ENCODE measurements around the gene SCGB3A1.

The SCGB3A1 gene

DNA sequence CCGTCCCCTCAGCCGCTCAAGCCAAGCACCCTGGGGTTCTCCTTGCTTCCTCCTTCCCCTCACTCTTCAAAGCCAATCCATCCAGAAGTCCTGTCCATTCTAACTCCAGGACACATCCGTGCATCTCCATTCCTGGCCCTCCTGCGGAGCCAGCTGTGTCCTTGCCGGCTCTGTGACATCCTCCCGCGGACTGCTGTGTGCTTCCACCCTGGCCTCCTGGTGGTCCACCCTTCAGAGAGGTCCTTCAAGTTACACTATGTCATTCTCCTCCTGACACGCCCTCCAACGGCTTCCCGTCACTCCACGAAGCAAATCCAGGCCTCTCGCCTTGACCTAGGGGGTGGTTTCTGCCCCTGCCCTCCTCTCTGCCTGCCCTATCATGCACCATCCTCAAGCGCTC, 13.0 kb upstream of the SCGB3A1 start:
- no peak for DNase-seq (ENCODE audit: low read depth in 2 of 2)

DNA sequence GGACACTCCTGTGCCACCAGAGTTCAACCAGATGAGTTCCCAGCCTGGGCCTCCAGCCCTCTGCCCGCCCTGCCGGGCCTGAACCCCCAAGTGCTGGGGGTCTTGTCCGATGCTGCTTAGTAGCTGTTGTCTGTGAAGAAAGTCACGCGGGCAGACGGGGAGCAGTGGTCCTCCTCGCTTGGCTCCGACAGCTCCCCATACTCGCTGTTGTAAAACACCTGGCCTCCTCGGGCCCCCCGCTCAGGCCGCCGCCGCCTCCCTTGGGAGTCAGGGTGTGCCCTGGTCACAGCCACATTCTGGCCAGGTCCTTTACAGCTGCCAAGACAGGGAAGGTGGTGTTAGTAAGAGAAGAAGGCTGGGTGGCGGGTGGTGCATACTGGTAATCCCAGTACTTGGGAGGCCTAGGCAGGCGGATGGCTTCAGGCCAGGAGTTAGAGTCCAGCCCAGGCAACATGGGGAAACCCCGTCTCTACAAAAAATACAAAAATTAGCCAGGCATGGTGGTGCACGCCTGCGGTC, 11.8 kb upstream of the SCGB3A1 start:
- no peak for DNase-seq (ENCODE audit: low read depth in 2 of 2)

DNA sequence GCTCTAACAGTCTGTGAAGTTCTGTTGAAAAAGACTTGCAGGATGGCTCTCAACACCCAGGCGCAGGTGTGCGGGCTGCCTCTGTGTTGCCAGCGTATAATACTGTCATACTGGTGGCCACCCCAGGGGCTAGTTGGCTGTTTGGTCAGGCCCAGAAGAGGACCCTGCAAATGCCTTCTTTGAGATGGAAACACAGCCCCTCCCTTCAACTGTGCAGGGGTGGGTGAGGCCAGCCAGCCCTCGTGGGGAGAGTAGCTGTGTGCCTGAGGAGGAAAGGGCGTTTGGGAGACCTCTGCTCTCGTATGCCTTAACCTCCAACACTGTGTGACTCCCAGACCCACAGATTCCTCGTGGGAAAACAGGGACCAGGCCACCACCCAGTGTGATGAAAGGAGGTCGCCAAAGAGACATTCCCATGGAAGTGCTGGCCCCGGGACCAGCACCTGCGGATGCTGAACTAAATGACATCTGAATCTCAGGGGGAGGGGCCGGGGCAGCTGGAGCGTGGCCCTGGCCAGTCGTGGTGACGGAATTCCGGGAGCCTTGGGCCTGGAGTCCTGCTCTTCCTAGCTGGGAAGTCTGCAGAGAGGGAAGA, 11.3 kb upstream of the SCGB3A1 start:
- DNase-seq (ENCODE audit: low read depth in 2 of 2), result no peak

- no peak for DNase-seq (ENCODE audit: low read depth in 2 of 2)
These were observed 10.5 kb upstream of the SCGB3A1 start for GRCh38 chr5:180601591-180602480.

DNA sequence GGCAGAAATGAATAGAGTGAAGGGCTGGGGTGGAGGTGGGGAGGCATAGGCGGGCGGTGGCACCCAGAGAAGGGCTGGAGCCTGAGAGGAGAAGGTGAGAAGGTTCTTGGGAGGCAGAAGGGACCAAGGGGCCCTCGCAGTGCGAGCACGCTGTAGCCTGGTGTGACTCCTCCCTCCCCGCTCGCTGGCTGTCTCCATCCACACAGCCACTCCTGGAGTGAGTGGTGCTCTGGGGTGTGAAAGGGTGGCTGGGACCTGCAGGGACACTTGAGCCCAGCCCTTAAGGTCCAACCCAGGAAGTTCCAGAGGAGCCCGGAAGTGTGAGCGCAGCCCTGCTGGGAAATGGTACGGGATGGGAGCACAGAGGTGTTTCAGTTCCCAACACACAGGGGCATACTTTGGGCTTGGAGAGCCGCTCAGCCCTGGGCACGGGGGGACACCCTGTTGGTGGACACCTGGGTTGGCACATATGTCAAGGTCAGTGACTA, 9.3 kb upstream of the SCGB3A1 start:
- DNase-seq (ENCODE audit: low read depth in 2 of 2), result no peak

DNA sequence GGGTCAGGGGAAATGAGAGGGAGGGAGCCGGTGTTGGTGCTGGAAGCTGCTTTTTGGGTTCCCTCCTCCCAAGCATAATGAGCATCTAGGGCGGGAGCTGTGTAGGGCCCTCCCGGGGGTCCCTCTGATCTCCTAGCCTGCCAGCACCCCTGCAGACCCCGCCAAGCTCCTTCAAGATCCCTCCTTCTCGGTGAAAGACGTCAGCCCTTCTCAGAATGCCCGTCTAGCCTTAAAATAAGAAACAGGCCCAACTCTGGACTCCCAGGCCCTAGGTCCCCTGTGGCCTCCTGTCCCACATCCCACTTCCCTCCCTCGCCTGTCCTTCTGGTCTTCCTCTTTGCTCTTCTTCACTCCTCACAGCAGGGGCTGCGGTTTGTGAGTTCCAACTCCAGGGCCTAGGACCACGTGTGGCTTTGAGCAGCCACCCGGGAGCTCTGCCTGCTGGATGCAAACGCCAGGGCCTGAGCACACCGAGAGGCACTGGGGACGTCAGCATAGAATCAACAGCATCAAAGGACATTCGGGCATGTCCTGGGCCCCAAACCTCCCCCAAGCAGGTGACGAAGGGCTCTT, 8.8 kb upstream of the SCGB3A1 start:
- no peak for DNase-seq (ENCODE audit: low read depth in 2 of 2)

DNA sequence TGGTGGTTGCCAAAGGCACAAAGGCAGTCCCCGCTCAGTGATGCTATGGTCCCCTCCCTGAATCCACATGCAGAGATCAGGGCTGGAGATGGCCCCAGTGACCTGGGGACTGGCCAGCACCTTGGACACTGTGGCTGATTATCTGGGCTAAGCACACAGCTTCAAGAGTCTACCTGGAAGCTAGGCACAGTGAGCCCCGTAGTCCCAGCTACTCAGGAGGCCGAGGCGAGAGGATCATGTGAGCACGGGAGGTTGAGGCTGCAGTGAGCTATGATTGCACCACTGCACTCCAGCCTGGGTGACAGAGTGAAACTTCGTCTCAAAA, 8.3 kb upstream of the SCGB3A1 start:
- no peak for DNase-seq (ENCODE audit: low read depth in 2 of 2)

- no peak for DNase-seq (ENCODE audit: low read depth in 2 of 2)
These were observed 7.7 kb upstream of the SCGB3A1 start for GRCh38 chr5:180598797-180599589.

DNA sequence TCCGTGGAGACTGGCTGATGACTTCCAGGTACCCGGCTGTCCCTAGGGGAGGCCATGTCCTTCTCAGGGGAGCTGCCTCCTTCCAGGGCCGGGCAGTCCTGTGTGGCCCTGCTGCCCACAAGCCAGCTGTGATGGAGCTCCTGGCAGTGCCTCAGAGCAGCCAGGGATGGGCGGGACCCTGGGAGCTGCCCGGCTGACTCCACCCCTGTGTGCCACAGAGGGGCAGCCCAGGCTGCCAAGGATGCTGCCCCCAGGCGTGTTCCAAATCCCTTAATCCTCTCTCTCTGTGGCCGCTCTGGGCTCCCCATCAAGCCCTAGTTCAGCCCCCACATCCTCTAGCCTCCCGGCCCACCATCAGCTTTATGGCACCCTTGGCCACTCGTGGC, 7.0 kb upstream of the SCGB3A1 start:
- no peak for DNase-seq (ENCODE audit: low read depth in 2 of 2)

DNA sequence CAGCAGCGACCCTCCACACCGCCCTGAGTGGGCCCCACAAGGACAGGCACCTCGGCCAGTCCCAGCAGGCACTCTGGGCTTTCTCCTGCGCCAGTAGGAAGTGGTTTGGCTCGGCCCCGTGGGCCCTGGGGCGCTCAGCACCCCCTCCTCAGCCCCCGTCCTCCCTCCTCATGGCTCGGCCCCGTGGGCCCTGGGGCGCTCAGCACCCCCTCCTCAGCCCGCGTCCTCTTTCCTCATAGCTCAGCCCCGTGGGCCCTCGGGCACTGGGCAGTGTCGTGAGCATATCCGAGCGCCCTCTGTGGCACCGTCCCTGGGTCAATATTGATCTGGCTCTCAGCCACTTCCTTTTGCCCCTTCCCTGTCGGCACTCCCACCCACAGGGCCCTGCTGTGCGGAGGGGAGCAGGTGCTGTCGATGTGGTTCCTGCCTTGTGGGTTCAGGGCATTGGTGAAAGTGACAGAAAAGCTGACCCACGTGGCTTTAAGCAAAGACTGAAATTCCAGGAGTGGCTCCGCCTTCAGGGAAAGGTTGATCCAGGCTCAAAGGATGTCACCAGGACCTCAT, 5.5 kb upstream of the SCGB3A1 start:
- no peak for DNase-seq (ENCODE audit: low read depth in 2 of 2)

DNA sequence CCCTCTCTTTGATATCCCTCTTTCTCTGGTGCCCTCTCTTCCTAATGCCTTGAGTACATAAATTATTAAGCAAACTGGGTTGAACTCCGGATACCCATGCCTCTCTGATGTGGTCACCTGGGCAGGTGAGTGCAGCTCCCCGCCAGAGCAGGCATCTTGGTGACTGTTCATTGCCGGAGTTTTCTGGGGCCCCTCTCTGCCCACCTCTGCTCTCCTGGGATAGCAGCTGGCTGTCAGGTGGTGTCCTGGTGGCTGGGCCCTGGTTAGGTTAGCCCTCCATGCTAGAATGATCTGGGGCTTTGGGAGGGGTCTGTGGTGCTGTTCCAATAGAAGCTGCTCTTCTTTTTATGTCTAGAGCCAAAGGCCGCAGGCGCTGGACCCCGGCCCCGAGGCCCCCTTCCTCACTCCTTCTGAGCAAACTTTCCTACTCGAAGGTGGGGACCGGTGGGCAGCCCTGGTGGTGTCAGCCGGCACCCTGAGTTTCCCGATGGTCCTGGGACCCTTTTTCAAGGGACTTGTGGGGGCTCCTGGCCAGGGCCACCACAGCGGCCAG, 4.9 kb upstream of the SCGB3A1 start:
- no peak for DNase-seq (ENCODE audit: low read depth in 2 of 2)

- no peak for DNase-seq (ENCODE audit: low read depth in 2 of 2)
These were observed 4.2 kb upstream of the SCGB3A1 start for GRCh38 chr5:180595381-180596114.

DNA sequence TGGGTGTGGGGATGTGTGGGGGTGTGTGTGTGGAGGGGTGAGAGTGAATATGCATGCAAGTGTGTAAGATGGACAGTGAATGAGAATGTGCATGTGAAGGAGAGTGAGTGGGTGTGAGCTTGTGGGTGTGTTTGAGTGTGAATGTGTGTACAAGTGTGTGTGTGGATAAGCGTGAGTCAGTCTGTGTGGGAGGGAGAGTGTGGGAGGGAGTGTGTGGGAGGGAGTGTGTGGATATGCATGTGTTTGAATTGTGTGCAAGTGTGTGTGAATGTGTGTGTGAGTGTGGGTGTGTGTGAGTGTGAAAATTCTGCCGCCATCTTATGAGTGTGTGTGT, 3.7 kb upstream of the SCGB3A1 start:
- DNase-seq (ENCODE audit: low read depth in 2 of 2), result no peak

DNA sequence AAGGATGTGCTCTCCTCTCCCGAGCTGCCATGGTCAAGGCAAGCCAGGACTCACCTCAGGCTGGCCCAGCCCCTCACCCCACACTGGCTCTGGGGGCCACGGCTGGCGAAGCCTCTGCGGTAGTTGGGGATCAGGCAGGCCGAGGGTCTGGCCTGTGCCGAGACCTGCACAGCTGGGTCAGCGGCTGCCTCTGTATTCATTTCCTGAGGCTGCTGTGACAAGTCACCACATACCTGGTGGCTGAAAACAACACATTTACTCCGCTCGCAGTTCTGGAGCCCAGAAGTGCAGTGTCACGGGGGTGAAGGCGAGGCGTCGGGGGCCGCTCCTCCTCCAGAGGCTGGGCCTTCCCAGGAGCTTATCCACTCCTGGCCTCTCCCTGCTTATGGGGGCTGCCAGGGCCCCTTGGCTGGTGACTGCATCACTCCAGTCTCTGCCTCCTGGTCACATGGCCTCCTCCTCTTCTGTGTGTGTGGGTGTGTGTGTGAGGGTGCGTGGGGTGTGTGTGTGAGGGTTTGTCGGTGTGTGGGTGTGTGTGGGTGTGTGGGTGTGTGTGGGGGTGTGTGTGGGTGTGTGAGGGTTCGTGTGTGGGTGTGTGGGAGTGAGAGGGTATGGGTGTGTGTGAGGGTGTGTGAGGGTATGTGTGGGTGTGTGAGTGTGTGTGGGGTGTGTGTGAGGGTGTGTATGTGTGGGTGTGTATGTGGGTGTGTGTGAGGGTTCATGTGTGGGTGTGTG, 3.2 kb upstream of the SCGB3A1 start:
- DNase-seq (ENCODE audit: low read depth in 2 of 2), result no peak

- DNase-seq (ENCODE audit: low read depth in 2 of 2), result no peak
These were observed 2.3 kb upstream of the SCGB3A1 start for GRCh38 chr5:180593446-180594206.

GRCh38 chr5:180592176-180592575, 877 bp upstream of the SCGB3A1 start:
- DNase-seq (ENCODE audit: low read depth in 2 of 2), result no peak

DNA sequence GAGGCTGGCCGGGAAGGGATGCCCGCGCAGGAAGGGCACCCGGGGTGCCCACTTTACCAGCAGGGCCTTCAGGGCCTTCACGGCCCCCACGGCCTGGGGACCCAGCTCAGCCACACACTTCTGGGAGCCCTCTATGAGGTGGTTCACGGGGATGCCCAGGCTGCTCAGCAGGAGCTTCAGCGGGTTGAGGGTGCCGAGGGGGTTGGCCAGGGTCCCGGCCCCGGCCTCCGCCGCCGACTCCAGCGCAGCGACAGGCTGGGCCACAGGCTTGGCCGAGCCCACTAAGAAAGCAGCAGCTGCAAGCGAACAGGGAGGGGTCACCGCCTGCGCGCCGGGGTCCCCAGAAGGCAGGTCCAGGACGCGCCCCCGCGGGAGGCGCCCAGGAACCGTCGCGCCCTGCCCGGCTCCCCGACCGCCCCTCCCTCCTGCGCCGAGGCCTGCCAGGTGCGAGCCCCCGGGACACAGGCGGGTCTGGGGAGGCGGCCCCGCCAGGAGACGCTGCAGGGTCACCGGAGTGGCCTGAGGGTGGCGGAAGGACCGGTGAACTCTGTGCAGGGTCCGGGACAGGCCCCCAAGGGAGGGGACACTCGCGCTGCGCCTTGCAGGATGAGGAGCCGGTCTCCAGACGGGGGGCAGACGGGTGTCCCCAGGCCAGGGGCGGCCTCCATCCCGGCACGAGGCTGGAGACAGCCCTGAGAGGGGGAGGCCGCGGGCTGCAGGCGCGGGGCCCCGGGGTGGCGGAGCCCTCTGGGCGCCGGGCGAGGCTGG, 572 bp downstream of the SCGB3A1 start:
- DNase-seq (ENCODE audit: low read depth in 2 of 2), result no peak

DNA sequence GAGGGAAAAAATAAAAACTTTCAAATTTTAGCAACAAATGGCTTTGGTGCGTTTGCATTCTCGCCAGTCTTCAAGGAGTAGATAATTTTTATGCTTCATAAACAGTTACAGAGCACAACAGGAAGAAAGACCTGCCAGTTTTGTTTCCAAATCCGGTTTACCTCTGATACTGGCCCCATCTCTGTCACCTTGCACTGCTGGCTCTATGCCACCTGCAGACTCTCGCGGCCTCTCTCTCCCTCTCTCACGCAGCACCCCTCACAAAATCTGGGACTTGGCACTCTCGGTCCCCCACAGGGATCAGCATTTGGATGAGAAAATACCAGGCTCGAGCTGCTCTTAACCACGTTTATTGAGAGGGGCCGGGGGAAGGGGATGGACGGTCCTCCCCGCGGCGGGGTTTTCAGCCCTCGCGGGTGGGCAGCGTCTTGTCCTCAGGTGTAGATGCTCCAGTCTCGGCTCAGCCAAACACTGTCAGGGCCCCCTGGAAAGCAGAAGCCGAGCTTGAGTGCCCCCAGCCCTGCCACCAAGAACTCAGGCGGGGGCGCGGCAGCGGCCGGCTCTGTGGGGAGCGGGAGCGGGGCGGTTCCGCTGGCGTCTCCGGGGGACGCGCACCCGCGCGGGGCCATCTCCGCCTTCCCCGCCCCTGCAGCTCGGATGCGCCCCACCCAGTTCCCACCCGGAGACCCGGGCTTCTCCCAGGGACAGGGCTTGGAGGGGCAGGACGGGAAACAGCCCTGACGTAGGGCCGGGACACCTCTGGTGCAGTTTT, 1.3 kb downstream of the SCGB3A1 start:
- no peak for DNase-seq (ENCODE audit: low read depth in 2 of 2)
